Fibroblast of the conjunctiva (primary cell): ENCODE data around the gene SIRT2.

Experiments used
- DNase-seq: peaks from one replicate; pipeline ENCODE4 v3.0.0-alpha.2; 2010; ENCODE audit warnings: low read depth

Gene SIRT2

DNA sequence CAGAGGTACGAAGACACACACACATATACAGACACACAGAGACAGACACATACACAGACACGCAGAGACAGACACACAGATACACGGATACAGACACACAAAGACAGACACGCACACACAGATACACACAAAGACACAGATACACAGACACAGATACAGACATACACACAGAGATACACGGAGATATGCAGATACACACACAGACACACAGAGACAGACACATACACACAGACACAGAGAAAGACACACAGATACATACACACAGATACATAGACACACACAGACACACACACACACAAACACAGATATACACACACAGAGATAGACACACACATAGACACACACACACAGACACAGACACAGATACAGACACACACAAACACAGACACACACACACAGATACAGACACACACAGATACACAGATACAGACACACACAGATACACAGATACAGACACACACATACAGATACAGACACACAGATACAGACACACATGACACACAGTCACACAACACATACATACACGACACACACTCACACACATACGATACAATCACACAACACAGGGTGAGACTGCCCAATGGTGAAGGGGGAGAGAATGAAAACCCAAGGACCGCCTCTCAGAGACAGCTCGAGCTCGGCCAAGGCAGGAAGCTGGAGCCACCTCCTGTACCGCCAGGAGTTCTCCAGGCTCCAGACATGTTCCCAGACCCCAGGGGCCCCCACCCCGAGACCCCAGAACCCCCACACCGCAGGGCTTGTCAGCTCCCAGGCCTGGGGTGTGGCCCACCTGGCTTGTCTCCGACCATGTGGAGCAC lies 21.4 kb upstream of the SIRT2 start:
- no peak for DNase-seq

DNA sequence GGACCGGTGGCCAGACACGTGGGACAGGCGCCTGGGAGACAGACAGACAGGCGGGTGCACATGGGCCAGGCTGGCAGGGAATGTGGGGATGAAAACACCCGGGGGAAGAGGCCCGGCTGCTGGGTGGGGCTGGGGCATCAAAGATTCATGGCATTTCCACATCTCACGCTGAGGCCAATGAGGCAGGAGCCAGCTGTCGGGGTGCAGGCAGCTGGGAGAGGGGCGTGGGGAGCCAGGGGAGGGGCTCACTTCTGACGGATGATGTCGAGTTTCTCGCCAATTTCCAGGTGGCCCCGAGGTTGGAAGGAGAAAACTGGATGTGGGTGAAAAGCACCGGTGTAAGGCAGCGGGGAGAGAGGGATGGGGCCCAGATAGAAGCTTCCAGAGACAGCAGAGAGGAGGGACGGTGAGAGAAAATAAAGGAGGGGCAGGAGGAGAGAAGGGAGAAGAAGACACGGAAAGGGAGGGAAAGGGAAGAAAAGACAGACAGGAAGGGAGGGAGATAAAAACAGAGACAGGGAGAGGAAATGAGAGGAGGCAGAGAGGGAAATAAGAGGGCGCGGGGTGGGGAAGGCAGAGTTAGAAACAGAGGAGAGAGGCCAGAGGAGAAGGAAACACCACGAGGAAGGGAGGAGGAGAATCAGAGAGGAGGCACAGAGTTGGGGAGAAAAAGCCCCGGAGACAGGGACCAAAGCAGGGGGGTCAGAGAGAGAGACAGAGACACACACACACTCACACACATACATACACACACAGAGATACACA lies 20.6 kb upstream of the SIRT2 start:
- no peak for DNase-seq

DNA sequence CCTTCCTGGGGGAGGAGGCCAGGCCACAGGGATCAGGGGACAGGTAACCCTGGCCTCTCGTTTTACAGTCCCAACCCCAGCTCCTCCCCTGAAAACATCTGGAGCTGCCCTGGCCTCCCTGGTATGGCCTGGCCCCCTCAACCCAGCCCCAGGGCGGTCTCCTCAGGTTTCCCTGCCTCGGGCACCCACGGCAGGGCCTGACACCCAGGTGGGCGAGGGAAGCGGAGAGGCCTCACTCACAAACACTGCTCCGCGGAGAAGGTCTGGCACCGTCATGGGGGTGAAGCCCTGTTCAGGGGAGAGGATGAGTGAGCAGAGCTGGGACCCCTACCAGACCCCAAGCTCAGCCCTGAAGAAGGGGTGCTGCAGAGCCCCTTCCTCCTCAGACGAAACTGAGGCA lies 19.1 kb upstream of the SIRT2 start:
- no peak for DNase-seq

DNA sequence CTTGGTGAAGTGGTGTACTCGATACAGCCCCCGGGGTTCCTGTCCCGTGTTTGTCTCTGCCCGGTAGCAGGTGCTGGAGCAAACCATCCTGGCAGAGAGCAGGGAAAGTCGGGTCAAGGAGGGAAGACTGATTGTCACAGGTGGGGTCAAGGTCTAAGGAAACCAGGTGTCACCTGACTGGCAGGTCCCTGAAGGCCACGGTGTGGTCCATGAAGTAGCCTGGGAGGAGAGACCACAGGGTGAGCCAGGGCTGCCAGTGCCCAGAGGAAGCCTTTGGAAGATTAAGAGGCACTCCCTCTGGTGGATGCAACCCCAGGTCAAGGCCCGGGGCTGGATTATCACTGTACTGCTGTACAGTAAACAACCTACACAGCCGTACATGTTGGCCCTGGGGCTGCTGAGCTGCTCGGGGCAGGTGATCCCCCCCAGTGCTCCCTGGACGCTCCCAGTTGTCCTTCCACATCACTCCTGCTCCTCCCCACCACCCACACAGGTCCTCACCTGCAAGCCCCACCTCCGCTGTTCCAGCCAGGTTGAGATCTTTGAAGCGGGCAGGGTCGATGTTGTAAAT lies 18.6 kb upstream of the SIRT2 start:
- DNase-seq, result no peak

DNA sequence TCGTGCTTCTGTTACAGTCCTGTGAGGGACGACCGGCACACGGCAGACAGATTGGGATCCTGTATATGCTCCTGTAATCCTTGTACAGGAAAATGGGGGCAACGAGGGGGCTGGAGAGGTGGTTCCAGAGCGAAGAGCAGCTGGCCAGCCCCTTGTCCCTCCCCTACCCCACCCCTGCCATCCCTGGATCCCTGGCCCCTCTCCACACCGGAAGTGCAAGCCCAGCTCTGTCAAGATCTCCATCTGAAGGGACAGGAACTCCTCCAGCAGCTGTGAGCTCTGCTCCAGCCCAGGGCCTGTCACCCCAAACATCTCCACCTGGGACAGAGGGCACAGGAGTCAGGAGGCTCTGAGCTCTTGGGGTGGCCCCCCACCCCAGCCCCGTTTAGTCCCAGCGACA lies 18.1 kb upstream of the SIRT2 start:
- DNase-seq, result no peak

DNA sequence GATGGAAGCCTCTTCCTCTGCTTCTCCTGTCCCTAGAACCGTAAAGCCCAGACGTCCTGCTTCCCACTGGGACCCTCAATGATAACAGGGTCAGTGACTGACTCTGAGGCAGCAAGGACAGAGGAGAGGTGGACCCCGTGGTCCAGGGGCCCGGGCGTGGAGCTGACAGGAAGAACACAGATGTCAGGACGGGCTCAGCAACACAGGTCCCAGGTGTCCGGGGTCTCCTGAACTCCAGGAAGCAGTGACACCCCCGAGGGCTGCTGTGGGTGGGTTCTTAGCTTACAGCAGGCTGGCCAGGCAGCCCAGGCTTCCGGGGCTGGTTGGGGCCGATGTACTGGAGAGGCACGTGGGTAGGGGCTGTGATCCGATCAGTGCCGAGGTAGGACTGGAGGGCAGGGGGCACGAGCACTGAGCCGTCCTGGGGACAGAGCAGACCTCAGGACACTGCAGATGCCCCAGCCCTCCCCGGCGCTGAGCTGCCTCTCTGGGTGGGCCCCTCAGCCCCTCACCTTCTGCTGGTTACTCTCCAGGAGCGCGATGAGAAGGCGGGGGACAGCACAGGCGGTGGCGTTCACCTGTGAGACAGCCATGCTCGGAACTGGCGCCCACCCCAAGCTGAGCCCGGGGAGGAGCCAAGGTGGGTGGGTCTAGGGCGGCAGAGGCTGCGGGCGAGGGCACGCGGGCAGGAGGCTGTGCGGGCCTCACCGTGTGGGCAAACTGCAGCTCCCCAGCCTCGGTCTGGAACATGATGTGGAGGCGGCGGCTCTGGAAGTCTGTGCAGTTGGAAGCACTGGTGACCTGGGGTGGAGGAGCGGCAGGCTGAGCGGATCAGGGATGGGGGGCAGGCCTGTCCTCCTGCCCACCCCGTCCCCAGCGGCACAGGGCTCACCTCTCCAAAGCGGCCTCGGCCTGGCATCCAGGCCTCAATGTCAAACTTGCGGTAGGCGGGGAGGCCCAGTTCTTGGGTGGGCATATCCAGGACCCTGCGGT lies 16.2 kb upstream of the SIRT2 start:
- no peak for DNase-seq

DNA sequence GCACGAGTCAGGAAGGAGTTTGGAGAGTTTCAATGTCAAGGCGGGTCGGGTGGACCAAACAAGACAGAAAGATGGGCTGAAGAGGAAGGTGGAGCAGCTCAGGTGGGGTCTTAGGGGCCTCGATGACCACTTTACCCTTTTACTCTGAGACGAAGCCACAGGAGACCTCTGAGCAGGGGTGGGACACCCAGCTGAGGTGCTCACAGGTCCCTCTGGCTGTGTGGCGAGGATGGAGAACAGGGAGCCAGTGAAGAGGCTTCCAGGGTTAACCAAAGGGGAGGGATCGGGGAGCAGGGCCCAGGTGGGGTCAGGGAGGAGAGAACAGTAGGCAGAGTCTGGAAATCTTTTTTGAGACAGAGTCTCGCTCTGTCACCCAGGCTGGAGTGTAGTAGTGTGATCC lies 14.5 kb upstream of the SIRT2 start:
- no peak for DNase-seq

DNA sequence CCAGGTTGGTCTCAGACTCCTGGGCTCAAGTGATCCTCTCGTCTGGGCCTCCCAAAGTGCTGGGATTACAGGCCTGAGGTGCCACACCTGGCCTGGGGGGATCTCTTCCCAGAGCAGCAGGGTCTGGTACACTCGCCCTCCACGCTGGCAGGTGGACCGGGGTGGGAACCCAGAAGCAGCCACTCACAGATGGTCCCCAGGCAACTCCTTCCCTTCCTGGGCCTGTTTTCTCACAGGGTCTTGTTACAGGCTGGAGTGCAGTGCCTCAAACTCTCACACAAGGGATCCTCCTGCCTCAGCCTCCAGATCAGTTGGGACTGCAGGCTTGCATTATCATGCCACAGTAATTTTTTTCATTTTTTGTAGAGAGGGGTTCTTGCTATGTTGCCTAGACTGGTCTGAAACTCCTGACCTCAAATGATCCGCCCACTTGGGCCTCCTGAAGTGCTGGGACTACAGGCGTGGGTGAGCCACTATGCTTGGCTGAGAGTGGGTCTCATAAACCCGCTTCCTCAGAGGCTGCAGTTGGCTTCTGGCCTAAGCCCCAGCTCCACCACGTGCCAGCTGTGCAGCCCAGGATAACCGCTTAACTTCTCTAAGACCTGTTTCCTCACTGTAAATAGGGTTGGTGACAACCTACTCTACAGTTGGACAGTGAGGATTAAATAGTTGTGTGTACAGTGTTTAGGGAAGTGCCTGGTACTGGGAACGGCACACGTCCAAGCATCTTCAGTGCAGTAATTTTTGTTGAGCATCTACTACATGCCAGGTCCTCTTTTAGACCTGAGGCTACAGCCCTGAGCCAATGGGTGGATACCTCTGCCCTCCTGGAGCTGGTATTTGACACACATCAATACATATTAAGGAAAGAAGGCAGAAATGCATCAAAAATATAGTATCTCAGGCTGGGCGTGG lies 13.4 kb upstream of the SIRT2 start:
- no peak for DNase-seq

DNA sequence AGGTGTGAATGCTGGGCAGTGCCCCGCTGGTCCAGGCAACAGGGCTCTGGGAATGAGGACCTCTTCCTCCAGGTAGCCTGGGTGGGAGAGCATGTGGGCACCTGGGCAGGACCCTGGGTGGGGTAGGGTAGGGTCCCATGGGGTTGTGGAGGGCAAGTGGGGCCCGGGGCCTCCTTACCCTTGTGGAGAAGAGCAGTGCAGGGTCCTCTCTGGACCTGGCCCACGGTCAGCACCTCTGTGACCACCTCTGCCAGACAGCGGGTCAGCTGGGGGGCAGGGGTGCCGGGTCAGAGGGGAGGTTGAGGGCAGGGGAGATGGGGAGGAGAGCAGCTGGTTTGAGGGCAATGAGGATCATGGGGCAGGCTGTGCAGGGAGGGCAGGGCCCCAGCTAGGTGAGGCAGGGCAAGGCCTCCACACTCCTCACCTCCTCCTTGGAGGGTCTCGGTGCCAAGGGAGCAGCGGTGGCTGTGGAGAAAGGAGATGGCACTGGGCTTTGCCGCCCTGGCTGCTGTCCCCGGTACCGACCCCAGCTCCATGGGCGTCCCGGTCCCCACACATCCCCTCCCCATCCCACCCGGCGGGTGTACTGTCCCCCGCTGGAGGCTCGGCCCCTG lies 12.1 kb upstream of the SIRT2 start:
- no peak for DNase-seq

DNA sequence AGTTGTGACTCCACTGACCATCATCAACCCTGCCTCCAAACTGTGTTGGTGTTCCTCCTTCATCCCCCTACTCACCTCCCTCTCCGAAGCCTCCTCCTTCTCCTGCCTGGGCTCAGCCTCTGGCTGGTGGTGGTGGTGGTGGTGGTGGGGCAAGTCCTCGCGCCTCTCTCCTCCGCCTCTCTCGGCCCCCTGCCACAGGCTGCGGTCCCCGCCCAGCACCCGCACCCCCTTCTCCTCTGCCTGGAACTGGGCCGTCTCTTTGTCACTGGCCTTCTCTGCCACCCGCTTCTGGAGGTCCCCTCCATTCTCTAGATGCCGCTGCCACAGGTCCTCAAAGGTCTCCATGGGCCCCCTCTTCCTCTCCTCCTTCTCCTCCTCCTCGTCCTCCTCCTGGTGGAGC lies 11.1 kb upstream of the SIRT2 start:
- no peak for DNase-seq

DNA sequence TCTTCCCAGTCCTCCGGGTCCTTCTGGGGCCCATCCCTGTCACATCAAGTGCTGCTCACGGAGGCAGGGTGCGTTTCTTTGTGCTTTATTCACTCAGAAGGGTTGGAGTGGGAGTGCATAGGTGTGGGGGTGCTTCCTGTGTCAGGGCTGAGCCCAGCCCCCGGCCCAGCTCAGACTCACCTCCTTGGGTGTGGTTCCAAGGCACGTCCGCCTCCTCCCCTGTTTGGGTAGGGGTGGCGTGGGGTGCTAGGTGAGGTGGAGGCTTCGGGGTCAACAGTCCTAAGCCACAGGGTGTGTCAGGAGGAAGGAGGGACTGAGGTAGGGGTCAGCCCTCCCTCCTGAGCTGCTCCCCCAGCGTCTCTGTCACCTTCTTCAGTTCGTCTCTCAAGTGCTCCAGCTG lies 9.5 kb upstream of the SIRT2 start:
- DNase-seq, result no peak

DNA sequence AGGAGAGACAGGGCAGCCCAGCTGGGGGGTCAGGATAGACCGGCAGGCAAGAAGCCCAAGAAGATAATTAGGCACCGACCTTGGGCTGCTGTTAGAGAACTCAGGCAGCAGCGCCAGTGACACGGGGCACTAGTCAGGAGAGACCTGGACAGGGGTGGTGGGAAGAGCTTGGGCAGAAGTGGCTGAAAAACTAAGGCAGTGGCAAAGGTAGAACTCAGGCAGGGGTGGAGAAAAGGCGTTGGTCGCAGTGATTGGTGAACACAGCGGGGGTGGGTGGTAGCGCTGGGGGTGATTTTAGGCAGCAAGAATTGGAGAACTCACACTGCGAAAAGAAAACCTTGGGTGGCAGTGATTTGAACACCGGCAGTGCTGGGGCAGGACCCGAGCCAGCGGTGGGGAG lies 8.3 kb upstream of the SIRT2 start:
- no peak for DNase-seq

DNA sequence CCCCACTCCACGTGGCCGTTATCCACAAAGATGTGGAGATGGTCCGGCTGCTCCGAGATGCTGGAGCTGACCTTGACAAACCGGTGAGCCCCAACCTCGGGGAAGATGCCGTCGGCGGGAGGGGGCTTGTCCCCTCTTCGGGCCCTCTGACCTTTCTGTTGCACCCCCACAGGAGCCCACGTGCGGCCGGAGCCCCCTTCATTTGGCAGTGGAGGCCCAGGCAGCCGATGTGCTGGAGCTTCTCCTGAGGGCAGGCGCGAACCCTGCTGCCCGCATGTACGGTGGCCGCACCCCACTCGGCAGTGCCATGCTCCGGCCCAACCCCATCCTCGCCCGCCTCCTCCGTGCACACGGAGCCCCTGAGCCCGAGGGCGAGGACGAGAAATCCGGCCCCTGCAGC lies 7.8 kb upstream of the SIRT2 start:
- DNase-seq, result no peak

DNA sequence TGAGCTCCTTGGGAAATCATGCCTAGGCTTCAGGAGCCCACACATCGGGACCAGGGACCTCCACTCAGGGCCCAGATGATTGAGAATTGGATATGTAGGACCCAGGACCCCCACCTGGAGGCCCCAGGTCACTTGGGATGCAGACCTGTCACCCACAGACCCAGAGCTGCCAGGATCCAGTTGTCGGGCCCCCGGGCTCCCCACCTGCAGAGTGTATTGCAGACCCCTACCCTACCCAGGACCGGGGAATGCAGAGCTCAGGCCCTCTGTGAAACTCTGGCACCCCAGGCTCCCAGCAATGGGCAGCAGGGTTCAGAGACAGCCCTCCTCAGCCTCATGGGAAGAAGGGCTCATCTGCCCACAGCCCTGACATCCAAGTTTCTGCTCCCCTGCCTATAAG lies 6.2 kb upstream of the SIRT2 start:
- DNase-seq, result no peak

DNA sequence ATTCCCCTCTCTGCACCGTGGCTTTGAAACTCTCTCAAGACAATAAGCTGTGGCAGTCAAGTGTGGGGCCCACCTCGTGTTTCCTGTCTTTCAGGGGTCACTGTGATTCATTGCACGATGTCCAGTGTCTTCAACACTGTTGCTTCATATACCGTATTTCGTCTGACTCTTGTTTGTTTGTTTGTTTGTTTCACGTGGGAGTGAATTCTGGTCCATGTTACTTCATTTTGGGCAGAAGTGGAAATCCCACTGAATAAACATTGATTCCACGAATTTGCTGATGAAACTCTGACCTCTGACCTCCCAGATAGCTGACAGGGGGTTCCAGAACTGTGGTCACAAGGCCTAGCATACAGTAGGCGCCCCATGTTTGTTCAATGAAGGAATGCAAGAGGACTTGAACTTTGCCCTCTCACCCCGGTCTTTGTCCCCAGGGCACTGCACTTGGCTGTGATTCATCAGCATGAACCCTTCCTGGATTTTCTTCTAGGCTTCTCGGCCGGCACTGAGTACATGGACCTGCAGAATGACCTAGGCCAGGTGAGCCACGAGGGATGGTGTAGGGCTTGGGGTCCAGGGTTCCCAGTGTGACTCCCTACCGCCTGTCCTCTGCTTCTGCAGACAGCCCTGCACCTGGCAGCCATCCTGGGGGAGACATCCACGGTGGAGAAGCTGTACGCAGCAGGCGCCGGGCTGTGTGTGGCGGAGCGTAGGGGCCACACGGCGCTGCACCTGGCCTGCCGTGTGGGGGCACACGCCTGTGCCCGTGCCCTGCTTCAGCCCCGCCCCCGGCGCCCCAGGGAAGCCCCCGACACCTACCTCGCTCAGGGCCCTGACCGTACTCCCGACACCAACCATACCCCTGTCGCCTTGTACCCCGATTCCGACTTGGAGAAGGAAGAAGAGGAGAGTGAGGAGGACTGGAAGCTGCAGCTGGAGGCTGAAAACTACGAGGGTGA lies 5.4 kb upstream of the SIRT2 start:
- DNase-seq, result no peak

DNA sequence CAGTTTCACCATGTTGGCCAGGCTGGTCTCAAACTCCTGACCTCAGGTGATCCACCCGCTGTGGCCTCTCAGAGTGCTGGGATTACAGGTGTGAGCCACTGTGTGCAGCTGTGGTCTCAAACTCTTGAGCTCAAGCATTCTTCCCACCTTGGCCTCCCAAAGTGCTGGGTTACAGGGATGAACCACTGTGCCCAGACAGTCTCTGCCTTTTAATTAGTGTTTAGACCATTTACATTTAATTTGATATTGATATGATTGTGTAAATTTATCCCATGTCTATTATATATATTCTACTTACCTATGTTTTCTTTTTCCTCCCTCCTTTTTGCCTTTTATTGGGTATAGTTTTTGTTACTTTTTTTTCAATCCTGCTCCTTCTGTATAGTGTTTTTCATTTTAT lies 2.3 kb upstream of the SIRT2 start:
- DNase-seq, result no peak

DNA sequence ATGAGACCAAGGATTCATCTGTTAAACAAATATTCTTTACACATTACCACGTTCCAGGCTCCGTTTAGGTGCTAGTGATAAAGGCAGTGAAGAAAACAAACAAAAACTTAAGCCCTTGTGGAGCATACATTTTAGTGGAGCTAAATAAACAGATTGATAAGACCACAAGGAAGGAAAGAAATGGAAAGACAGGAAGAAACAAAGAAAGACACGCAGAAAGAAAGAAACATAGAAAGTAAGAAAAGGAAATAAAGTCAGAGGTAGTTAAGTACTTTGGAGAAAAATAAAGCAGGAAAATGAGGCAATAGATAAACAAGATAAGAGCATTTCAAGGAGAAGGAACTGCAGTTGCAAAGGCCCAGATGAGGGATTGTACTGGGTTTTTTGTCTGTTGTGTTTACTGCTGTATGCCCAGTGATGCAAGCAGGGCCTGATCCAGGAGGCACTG lies 1.3 kb upstream of the SIRT2 start:
- no peak for DNase-seq

DNA sequence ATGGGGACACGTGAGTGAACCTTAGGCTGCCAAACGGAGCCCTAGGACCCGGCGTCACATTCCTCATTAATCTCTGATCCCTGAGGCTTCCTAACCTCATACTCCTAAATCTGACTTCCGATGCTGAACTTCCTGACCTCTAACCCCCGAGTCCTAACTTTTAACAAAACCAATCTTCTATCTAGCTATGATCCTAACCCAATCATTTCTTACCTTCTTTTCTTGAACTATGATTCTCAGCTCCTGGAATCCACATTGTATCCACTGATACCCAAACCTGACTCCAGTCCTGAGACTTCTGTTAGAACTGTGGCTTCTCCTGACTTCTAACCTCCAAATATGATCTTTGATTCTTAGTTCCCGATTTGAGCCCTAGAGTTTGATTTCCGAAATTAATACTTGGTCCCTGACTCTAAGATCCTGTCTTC lies 798 bp upstream of the SIRT2 start:
- no peak for DNase-seq

DNA sequence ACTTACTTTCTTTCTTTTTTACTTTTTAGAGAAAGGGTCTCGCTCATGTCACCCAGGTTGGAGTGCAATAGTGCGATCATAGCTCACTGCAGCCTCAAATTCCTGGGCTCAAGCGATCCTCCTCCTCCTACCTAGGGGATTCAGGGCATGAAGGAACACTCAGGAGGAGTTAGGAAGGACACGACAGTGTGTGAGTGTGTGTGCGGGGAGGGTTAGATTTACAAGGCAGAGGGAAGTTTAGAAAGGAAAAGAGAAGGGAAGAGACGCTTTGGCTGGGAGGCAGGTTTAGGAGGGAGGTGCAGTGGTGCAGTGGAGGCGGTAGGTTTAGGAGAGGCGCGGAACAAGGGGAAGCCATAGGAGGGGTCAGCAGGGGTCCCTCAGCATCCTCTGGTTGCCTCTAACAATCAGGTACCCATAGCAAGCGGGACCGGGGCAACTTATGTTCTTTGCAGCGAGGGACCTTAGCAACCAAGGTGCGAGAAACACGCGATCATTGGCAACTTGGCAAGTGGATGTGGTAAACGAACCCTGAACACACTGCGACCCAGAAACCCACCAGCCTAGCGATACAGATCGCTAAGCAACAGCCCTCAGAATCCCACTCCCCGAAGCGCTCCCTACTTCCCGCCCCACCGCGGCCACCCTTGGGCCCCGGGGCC lies 501 bp downstream of the SIRT2 start:
- DNase-seq, result no peak
